Keratinocyte (primary cell): Measurements from ENCODE around the gene CACNG5.

Experiments
- CTCF ChIP-seq, 3 experiments: IDR thresholded peaks in 1 of 3; conservative IDR thresholded peaks in 1 of 3; optimal IDR thresholded peaks in 1 of 3; 2 replicates in 2 of 3; 3 replicates in 1 of 3; pipeline versions ENCODE3 to v1.5.1; 2011; ENCODE audit warnings: low read length in 3 of 3, mild to moderate bottlenecking in 3 of 3, moderate library complexity in 2 of 3, control low read depth in 1 of 3, inconsistent platforms in 1 of 3; ENCODE audit not compliant: insufficient read depth in 2 of 3; ENCODE audit errors: extremely low read depth in 1 of 3
- EZH2 ChIP-seq: IDR thresholded peaks from one replicate; pipeline ENCODE4 v1.6.1; 2012; ENCODE audit warnings: inconsistent platforms, mild to moderate bottlenecking, low read length, moderate library complexity

GRCh38 chr17:66786107-66786506, 48.8 kb upstream of the CACNG5 start:
- TF ChIP-seq CTCF (optimal IDR thresholded peaks at IDR 0.05 in 1 of 3, IDR thresholded peaks at IDR 0.05 in 1 of 3, conservative IDR thresholded peaks at IDR 0.05 in 1 of 3; ENCODE audit: extremely low read depth in 1 of 3, insufficient read depth in 2 of 3, low read length in 3 of 3) (no peak), EZH2 (no peak)
